Measurements from ENCODE around the gene RNF213. TPM values are rescaled to one million over a fixed set of nuclear protein-coding genes. Genes with fewer than 3 reads are reported as not detected.

The RNF213 gene
- polyA plus RNA-seq, 1 donor (not counting 4 experiments of a cell fraction or from before 2014, with no cell fraction given) = 24.4 TPM

DNA sequence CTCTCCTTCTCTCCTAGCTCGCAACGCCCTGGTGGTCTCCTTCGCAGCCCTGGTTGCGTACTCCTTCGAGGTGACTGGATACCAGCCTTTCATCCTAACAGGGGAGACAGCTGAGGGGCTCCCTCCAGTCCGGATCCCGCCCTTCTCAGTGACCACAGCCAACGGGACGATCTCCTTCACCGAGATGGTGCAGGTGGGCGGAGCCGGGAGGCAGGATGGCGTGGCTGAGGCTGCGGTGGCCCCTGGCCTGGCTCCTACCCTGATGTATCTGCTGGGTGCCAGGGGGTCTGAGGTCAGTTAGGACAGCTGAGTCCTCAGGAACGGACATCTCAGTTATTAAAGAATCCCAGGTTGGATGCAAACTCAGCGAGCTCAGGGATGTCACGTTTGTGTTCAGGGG, 23.7 kb upstream of the RNF213 start:
- Histone ChIP-seq H3K4me1 (ENCODE audit: control insufficient read depth, extremely low read depth, insufficient read depth, low read length) (no peaks in the 10 kb centered on the region), H3K9ac (ENCODE audit: control insufficient read depth, extremely low read depth, insufficient read depth, low read length) (no peak overlapping the region), H3K36me3 (ENCODE audit: control insufficient read depth in 2 of 2, extremely low read depth in 1 of 2, insufficient read depth in 2 of 2, low read length in 2 of 2) (no peaks in the 10 kb centered on the region), H3K4me3 (ENCODE audit: control insufficient read depth in 2 of 3, extremely low read depth in 1 of 3, insufficient read depth in 2 of 3, low read depth in 1 of 3, low read length in 3 of 3) (no peak overlapping the region), H3K9me3 (ENCODE audit: control insufficient read depth, low read depth, low read length) (peaks cover 6% of the 10 kb centered on the region), H3K9me1 (ENCODE audit: control insufficient read depth, extremely low read depth, insufficient read depth, low read length) (no peaks in the 10 kb centered on the region), H3K27ac (ENCODE audit: control insufficient read depth, insufficient read depth, low read length) (no peak overlapping the region), H3K4me2 (ENCODE audit: control insufficient read depth, extremely low read depth, insufficient read depth, low read depth, low read length) (no peak overlapping the region), H4K20me1 (ENCODE audit: control insufficient read depth, extremely low read depth, insufficient read depth, low read length) (no peaks in the 10 kb centered on the region), H2AFZ (ENCODE audit: control insufficient read depth, low read length) (no peak overlapping the region), H3K79me2 (ENCODE audit: control insufficient read depth, insufficient read depth, low read length) (no peaks in the 10 kb centered on the region), H3K27me3 (ENCODE audit: control insufficient read depth, extremely low read depth, insufficient read depth, low read length) (no peaks in the 10 kb centered on the region)
- dilution Hi-C loops (cut with MboI; ENCODE audit: extremely low pct_ligation_motif_present, low sequenced_read_pairs) = no loop called here
- DNase-seq (ENCODE audit: low read depth, low spot score) (no peak), FAIRE-seq (no peak)
- TF ChIP-seq, protein P1, sequence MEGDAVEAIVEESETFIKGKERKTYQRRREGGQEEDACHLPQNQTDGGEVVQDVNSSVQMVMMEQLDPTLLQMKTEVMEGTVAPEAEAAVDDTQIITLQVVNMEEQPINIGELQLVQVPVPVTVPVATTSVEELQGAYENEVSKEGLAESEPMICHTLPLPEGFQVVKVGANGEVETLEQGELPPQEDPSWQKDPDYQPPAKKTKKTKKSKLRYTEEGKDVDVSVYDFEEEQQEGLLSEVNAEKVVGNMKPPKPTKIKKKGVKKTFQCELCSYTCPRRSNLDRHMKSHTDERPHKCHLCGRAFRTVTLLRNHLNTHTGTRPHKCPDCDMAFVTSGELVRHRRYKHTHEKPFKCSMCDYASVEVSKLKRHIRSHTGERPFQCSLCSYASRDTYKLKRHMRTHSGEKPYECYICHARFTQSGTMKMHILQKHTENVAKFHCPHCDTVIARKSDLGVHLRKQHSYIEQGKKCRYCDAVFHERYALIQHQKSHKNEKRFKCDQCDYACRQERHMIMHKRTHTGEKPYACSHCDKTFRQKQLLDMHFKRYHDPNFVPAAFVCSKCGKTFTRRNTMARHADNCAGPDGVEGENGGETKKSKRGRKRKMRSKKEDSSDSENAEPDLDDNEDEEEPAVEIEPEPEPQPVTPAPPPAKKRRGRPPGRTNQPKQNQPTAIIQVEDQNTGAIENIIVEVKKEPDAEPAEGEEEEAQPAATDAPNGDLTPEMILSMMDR (optimal IDR thresholded peaks at IDR 0.05 in 1 of 3, IDR thresholded peaks at IDR 0.05 in 1 of 3, conservative IDR thresholded peaks at IDR 0.05 in 1 of 3; ENCODE audit: extremely low read depth in 1 of 3, insufficient read depth in 2 of 3, low read length in 3 of 3) = no peak
- no peak for TF ChIP-seq EZH2 (IDR thresholded peaks at IDR 0.05; ENCODE audit: low read length)

DNA sequence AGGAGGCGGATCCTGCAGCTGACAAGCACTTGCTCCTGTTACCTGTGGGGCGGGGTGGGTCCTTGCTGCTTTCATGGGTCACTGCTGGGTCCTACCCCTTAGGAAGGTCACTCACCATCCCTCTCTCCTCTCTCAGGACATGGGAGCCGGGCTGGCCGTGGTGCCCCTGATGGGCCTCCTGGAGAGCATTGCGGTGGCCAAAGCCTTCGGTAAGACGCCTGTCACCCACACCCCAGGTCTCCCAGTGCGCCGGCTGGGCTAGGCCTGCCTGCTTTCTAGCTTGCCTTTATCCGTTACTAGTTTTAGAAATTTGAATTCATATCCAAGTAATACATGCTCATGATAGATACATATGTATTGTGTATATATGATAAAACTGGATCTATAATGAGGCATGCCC, 23.3 kb upstream of the RNF213 start:
- TF ChIP-seq, protein P1 (optimal IDR thresholded peaks at IDR 0.05 in 1 of 3, IDR thresholded peaks at IDR 0.05 in 1 of 3, conservative IDR thresholded peaks at IDR 0.05 in 1 of 3; ENCODE audit: extremely low read depth in 1 of 3, insufficient read depth in 2 of 3, low read length in 3 of 3) = no peak
- no peak for TF ChIP-seq EZH2 (IDR thresholded peaks at IDR 0.05; ENCODE audit: low read length)
- H3K27ac ChIP-seq (ENCODE audit: control insufficient read depth, insufficient read depth, low read length) = no peak overlapping the region
- DNase-seq (ENCODE audit: low read depth, low spot score) (no peak), FAIRE-seq (no peak)
- no peak overlapping the region for H3K4me3 ChIP-seq (ENCODE audit: control insufficient read depth in 2 of 3, extremely low read depth in 1 of 3, insufficient read depth in 2 of 3, low read depth in 1 of 3, low read length in 3 of 3)
- H3K36me3 ChIP-seq (ENCODE audit: control insufficient read depth in 2 of 2, extremely low read depth in 1 of 2, insufficient read depth in 2 of 2, low read length in 2 of 2) = no peaks in the 10 kb centered on the region
- H3K9me1 ChIP-seq (ENCODE audit: control insufficient read depth, extremely low read depth, insufficient read depth, low read length) = no peaks in the 10 kb centered on the region
- H4K20me1 ChIP-seq (ENCODE audit: control insufficient read depth, extremely low read depth, insufficient read depth, low read length) = no peaks in the 10 kb centered on the region
- H3K9ac ChIP-seq (ENCODE audit: control insufficient read depth, extremely low read depth, insufficient read depth, low read length) = no peak overlapping the region
- no peak overlapping the region for H2AFZ ChIP-seq (ENCODE audit: control insufficient read depth, low read length)
- dilution Hi-C loops (cut with MboI; ENCODE audit: extremely low pct_ligation_motif_present, low sequenced_read_pairs) = no loop called here
- H3K27me3 ChIP-seq (ENCODE audit: control insufficient read depth, extremely low read depth, insufficient read depth, low read length) = no peaks in the 10 kb centered on the region
- H3K9me3 ChIP-seq (ENCODE audit: control insufficient read depth, low read depth, low read length) = peaks cover 3% of the 10 kb centered on the region
- no peaks in the 10 kb centered on the region for H3K79me2 ChIP-seq (ENCODE audit: control insufficient read depth, insufficient read depth, low read length)
- H3K4me1 ChIP-seq (ENCODE audit: control insufficient read depth, extremely low read depth, insufficient read depth, low read length) = no peaks in the 10 kb centered on the region
- H3K4me2 ChIP-seq (ENCODE audit: control insufficient read depth, extremely low read depth, insufficient read depth, low read depth, low read length) = no peak overlapping the region

All from keratinocyte (primary cell).